RWPE2 (cell line): ENCODE data around the gene LHFPL3.

ENCODE experiments used
- ATAC-seq: fragments of 200-7000 bp; cut with Tn5 transposase; 3 replicates; pipeline ENCODE4 v1.9.1; 2021; ENCODE audit warnings: low read depth
- DNase-seq: peaks from one replicate; pipeline ENCODE4 v3.0.0-alpha.2; 2020; ENCODE audit warnings: low spot score
- H3K27ac ChIP-seq: fragments of 450-650 bp; 2 replicates; pipeline ENCODE4 v1.5.1; 2017; ENCODE audit warnings: mild to moderate bottlenecking; ENCODE audit not compliant: poor library complexity, severe bottlenecking
- H3K27me3 ChIP-seq: fragments of 250-450 bp; sonication (Bioruptor Pico); 2 replicates; pipeline ENCODE4 v1.5.1; 2021; ENCODE audit warnings: mild to moderate bottlenecking, moderate library complexity; ENCODE audit not compliant: insufficient read depth, poor library complexity, severe bottlenecking
- H3K36me3 ChIP-seq: fragments of 250-450 bp; sonication (Bioruptor Pico); 2 replicates; pipeline ENCODE4 v1.5.1; 2020; ENCODE audit warnings: low read depth, mild to moderate bottlenecking, moderate library complexity
- H3K4me1 ChIP-seq: fragments of 250-450 bp; sonication (Bioruptor Pico); 2 replicates; pipeline ENCODE4 v1.5.1; 2021; ENCODE audit warnings: mild to moderate bottlenecking, moderate library complexity; ENCODE audit not compliant: insufficient read depth, poor library complexity, severe bottlenecking
- H3K4me3 ChIP-seq: fragments of 250-450 bp; sonication (Bioruptor Pico); 2 replicates; pipeline ENCODE4 v1.5.1; 2021; ENCODE audit warnings: mild to moderate bottlenecking, moderate library complexity; ENCODE audit not compliant: severe bottlenecking
- H3K9me3 ChIP-seq: fragments of 250-450 bp; sonication (Bioruptor Pico); 2 replicates; pipeline ENCODE4 v1.5.1; 2021; ENCODE audit warnings: mild to moderate bottlenecking, moderate library complexity; ENCODE audit not compliant: severe bottlenecking
- CTCF ChIP-seq: fragments of 450-650 bp; IDR thresholded peaks from one replicate; pipeline ENCODE4 v1.5.1; 2017; ENCODE audit warnings: mild to moderate bottlenecking, moderate library complexity; ENCODE audit not compliant: poor library complexity, severe bottlenecking

LHFPL3 gene

GRCh38 chr7:104843198-104843597 is 514.8 kb downstream of the LHFPL3 start:
- Histone ChIP-seq H3K36me3 (no peaks in the 10 kb centered on the region), H3K27me3 (peaks cover 17% of the 10 kb centered on the region), H3K4me1 (no peaks in the 10 kb centered on the region), H3K9me3 (no peaks in the 10 kb centered on the region), H3K27ac (no peak overlapping the region), H3K4me3 (no peak overlapping the region)
- DNase-seq (no peak), ATAC-seq (no peak)
- no peak for TF ChIP-seq CTCF

- H3K36me3 ChIP-seq: no peaks in the 10 kb centered on the region
- H3K27me3 ChIP-seq: peaks cover 17% of the 10 kb centered on the region
- H3K27ac ChIP-seq: no peak overlapping the region
- H3K4me1 ChIP-seq: no peaks in the 10 kb centered on the region
- no peaks in the 10 kb centered on the region for H3K9me3 ChIP-seq
- no peak for ATAC-seq
- no peak for DNase-seq
- no peak overlapping the region for H3K4me3 ChIP-seq
- no peak for TF ChIP-seq CTCF
These were observed 517.2 kb downstream of the LHFPL3 start for GRCh38 chr7:104845557-104845956.

GRCh38 chr7:104846731-104847130 is 518.3 kb downstream of the LHFPL3 start:
- Histone ChIP-seq H3K36me3 (no peaks in the 10 kb centered on the region), H3K4me3 (no peak overlapping the region), H3K27ac (no peak overlapping the region), H3K4me1 (no peaks in the 10 kb centered on the region), H3K27me3 (peaks cover 17% of the 10 kb centered on the region), H3K9me3 (no peaks in the 10 kb centered on the region)
- no peak for TF ChIP-seq CTCF
- DNase-seq (no peak), ATAC-seq (no peak)

GRCh38 chr7:104848138-104848990 is 520.0 kb downstream of the LHFPL3 start:
- H3K4me3 ChIP-seq: no peak overlapping the region
- ATAC-seq: 0 out of 3 replicates have a peak, but pooled peaks have one; percentile 41
- peaks cover 17% of the 10 kb centered on the region for H3K27me3 ChIP-seq
- no peaks in the 10 kb centered on the region for H3K9me3 ChIP-seq
- TF ChIP-seq CTCF: peak; percentile 89
- no peak for DNase-seq
- H3K4me1 ChIP-seq: no peaks in the 10 kb centered on the region
- H3K27ac ChIP-seq: no peak overlapping the region
- no peaks in the 10 kb centered on the region for H3K36me3 ChIP-seq

GRCh38 chr7:104850374-104850773 is 522.0 kb downstream of the LHFPL3 start:
- H3K4me3 ChIP-seq: no peak overlapping the region
- ATAC-seq: no peak

More at GRCh38 chr7:104850374-104850773, 522.0 kb downstream of the LHFPL3 start:
- no peaks in the 10 kb centered on the region for H3K4me1 ChIP-seq
- peaks cover 20% of the 10 kb centered on the region for H3K27me3 ChIP-seq
- no peak overlapping the region for H3K27ac ChIP-seq
- TF ChIP-seq CTCF: no peak
- no peaks in the 10 kb centered on the region for H3K36me3 ChIP-seq
- DNase-seq: no peak
- no peaks in the 10 kb centered on the region for H3K9me3 ChIP-seq
